Stimulated activated CD4-positive, alpha-beta T cell treated with anti-CD3 and anti-CD28 coated beads, Interleukin-2, amount 100 ng/mL, for 24 hours (primary cell): Measurements from ENCODE around the gene OSBPL10.
A peak's percentile ranks its signal among the peaks of the same experiment; 100 is the strongest.

ENCODE experiments used
- DNase-seq, 2 donors: peaks; one replicate each; pipeline ENCODE4 v3.0.0-alpha.2; 2020

The OSBPL10 gene

DNA sequence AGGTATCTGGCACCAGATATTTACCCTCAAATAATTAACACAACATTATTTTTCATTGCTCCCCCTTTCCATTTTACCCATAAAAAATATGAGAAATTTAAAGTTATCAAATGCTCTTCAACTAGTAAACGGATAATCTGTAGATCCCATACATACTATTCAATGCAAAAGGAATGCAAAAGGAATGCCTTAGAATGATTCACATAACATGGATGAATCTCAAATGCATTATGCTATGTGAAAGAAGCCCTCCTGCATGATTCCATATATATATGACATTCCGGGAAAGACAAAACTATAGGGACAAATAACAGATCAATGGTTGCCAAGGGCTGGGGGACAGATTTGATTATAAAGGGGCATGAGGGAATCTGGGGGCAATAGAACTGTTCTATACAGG is 252.7 kb downstream of the OSBPL10 start:
- DNase-seq, result no peak

GRCh38 chr3:31725976-31726375 is 255.1 kb downstream of the OSBPL10 start:
- DNase-seq, result no peak

DNA sequence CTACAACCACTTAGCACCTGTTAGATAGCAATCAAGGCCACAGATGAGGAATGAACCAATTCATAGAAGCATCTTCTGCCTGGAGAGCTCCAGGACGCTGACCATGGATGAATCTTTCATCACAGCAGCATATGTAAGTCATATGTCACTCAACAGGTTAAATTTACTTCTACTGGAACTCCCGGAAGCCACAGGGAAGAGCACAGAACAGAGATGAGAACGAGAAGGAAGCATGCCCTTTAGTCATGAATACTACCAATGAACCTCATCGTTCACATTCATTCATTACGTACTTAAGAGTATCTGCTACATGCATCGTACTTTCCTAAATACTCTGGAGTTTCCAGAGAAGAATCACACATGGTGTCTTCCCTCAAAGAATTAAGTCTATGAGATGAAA is 255.5 kb downstream of the OSBPL10 start:
- DNase-seq, result no peak

GRCh38 chr3:31724651-31725050 is 256.4 kb downstream of the OSBPL10 start:
- no peak for DNase-seq

- DNase-seq, result no peak
These were observed 256.9 kb downstream of the OSBPL10 start for GRCh38 chr3:31724116-31724515.

DNA sequence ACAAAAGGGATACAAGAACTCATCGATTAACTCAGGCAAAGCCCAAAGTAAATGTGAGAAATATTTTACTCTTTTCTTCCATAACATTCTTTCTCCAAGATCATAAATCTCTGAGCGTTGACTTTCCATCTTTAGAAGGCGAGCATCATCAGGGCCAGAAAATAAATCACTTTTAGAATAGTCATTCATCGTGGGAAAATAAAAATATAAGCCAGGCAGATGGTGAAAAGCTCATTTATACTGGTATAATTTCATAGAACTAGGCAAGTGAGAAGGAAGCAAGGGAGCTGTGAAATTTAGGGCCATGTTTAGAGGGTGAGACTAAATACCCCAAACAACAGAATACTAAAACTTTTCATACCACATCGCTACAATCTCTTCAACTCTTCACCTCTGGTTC is 257.4 kb downstream of the OSBPL10 start:
- DNase-seq, result no peak

DNA sequence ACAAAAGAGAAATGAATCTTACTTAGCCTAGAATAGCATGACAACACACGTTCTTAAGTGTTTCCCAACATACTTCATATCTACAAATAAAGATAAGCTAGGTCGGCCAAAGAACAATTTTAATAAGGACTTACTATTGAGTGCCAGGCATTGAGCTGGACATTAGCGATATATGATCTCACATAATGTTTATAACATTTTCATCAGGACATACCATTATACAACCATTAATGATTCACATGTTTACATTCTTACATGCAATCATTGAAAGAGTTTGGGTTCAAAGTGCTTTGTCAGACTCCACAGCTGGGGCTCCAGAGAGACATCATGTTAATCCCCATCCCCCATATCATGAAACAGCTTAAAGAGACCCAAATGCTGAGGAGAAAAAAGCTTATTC is 259.4 kb downstream of the OSBPL10 start:
- DNase-seq, result no peak

- DNase-seq, result no peak
These were observed 266.4 kb downstream of the OSBPL10 start for GRCh38 chr3:31714495-31715280.

DNA sequence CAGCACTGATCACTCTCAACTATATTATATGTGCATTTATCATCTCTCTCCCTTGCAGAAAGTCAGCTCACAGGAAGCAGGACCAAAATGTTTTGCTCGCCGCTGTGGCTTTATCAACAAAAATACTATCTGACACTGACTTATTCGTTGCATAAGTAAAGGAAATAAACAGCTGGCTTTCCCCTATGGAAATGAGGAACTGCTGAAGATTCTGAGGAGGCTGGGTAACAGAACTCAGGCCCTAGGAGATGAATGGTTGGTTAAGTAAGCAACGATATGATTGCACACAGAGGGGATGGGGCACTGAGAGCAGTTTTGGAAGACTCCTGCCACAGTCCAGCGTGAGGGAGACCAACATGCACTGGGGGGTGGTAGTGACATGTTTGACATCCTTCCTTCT is 267.2 kb downstream of the OSBPL10 start:
- DNase-seq, result no peak

- no peak for DNase-seq
These were observed 270.8 kb downstream of the OSBPL10 start for GRCh38 chr3:31710123-31710803.

GRCh38 chr3:31709526-31709925 is 271.5 kb downstream of the OSBPL10 start:
- DNase-seq, result no peak

DNA sequence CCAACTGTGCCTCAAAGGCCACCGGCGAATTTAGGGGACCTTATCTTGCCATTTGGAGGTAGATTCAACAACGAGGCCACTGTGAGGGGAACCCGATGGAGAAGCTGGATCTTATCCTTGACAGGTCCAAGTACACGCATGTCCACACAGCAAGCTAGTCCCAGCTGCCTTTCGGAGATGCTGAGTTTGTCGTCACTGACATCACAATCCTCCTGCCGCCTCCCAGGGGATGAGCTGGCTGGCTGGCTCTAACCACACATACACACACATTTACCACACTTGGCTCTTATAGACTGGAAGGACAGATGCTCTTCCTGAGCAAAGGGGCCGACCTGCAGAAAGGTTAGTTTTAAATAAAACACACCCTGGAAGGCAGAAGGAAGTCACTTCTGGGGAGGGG is 272.1 kb downstream of the OSBPL10 start:
- no peak for DNase-seq

DNA sequence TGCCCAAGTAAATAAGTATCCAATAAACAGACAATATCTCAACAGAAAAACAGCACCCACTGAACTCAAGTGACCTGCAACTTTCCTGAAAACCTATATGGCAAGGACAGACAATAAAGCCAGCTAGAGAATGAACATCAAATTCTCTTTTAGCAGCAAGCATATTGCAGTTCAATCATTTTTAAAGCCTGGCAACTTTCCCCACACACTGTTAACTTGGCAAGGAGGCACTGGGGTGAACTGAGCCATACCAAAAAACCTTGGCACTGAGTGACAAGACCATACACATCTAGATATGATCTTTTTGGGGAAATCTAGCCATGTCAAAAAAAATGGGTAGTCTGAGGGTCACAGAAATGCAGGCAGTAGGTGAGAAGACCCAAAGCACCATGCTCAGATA is 273.8 kb downstream of the OSBPL10 start:
- DNase-seq, result no peak

- no peak for DNase-seq
These were observed 275.3 kb downstream of the OSBPL10 start for GRCh38 chr3:31705736-31706135.

DNA sequence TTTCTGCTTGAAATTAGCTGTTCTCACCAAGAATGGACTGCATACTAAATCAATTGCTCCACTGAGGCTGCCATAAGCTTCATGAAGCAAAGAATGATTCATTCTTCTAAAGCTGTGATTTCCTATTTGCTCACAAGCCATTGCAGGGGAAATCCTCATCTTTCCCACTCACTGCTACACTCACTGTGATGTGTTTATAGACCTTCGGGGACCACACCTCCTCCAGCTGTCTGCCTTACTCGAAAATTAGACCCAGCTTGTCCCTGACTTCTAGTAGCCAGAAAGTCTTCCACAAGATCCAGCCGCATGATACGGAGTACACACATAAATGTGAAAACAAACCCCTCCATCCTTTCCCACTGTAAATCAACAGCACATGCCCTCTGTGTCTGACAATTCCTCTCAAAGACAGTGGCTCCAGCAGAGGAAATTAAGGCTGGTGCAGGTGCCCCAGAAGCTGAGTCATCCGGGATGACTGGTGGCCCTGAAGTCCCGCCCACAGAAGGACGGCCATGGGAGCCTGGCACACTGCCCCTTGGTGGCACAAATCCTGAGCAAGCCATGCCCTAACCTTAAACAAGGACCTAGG is 276.4 kb downstream of the OSBPL10 start:
- DNase-seq, result peak in 1 of 2 donors; percentile 28

GRCh38 chr3:31704156-31704555 is 276.9 kb downstream of the OSBPL10 start:
- DNase-seq, result no peak

DNA sequence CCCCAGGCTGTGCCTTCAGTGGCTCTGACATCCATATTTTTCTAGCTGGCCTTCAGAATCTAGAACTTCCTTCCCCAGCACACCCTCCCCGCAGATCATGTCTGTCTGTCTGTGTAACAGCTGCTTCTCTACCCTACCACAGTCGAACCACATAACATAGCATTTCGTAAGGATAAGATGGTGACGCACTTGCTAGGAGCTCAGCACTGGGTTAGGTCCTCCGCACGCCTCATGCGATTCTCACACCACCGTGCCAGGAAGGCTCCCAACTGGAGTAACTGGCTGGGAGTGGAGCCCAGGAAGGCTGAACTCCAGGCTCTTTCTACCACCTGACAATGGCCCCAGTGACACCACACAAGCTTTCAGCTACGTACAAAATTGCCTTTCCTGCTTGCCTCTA is 279.8 kb downstream of the OSBPL10 start:
- no peak for DNase-seq

GRCh38 chr3:31699309-31699953 is 281.6 kb downstream of the OSBPL10 start:
- DNase-seq, result no peak

DNA sequence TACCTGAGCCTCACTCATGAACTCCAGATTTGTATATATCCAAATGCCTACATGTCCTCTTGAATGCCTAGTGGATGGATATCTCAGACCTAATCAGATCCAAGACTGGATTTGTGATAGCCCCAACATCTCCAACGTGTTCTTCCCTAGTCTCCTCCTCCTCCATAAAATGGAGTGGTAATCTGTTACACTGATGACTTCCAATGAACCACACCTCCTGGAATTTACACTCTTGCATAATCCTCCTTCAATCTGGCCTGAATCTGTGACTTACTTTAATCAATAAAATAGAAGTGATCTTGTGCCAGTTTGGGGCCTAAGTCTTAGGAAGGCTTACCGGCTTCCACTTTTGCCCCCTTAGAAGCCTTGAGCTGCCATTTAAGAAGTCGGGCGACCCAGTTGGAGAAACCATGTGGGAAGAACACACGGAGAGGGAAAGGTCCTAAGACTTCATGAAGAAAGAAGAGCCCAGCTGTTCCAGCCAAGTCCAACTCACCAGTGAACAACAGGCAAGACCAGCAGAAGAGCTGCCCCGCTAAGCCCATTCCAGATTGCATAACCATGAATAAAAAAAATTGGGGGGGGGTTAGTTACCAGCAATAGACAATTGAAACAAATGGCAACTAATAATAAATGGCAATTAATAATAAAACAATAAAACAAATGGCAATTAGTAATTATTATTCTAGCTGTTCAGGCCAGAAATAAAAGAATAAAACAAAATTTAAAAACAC is 284.1 kb downstream of the OSBPL10 start:
- no peak for DNase-seq

DNA sequence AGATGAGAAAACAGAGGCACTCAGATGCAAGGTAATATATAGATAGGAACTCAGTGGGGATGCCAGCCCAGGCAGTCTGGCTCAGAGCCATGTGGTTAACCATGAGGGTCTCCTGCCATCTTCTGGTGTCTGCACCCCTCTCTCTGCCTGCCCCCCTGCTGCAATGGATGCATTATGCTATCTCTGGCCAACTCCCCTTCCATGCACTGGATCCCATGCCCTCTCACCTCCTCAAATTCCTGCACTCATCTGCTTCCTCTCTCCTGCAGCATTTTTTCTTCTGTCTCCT is 285.1 kb downstream of the OSBPL10 start:
- no peak for DNase-seq

GRCh38 chr3:31695280-31696008 is 285.6 kb downstream of the OSBPL10 start:
- peak; percentile 29 to 35 for DNase-seq

GRCh38 chr3:31693346-31693745 is 287.7 kb downstream of the OSBPL10 start:
- DNase-seq, result no peak

DNA sequence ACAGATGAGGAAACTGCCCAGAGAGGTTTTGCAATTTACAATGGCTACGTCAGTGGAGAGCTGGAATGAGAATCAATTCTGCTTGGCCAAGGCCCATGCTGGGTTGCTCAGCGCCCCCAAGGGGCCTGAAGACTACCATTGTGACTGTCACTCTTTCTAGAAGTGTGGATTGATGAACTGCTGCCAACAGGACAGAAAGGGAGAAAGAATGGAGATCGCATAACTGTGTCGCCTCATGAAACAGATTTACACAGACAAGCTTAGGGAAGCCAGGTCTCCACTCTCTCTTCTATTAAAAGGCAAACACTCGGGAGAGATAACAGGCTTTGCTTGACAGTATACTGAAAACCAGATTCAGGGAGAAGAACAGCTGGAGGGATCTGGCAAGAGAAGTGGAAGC is 288.3 kb downstream of the OSBPL10 start:
- DNase-seq, result no peak
